ENCODE data around the gene PTH2.

DNA sequence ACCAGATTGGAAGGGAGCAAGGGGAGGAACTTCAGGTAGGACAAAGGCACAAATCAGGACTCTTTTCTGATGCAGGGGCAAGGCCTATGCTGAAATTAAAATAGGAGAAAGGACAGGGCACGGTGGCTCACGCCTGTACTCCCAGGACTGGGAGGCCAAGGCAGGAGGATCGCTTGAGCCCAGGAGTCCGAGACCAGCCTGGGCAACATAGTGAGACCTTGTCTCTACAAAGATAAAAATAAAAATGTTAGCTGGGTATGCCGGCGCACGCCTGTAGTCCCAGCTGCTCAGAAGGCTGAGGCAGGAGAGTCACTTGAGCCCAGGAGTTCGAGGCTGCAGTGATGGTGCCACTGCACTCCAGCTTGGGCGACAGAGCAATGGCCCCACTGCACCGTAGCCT is 12.4 kb upstream of the PTH2 start:
- TF ChIP-seq POLR2A (IDR thresholded peaks at IDR 0.05) (no peak), EP300 (IDR thresholded peaks at IDR 0.05) (no peak)
- TF ChIP-seq, protein P1, sequence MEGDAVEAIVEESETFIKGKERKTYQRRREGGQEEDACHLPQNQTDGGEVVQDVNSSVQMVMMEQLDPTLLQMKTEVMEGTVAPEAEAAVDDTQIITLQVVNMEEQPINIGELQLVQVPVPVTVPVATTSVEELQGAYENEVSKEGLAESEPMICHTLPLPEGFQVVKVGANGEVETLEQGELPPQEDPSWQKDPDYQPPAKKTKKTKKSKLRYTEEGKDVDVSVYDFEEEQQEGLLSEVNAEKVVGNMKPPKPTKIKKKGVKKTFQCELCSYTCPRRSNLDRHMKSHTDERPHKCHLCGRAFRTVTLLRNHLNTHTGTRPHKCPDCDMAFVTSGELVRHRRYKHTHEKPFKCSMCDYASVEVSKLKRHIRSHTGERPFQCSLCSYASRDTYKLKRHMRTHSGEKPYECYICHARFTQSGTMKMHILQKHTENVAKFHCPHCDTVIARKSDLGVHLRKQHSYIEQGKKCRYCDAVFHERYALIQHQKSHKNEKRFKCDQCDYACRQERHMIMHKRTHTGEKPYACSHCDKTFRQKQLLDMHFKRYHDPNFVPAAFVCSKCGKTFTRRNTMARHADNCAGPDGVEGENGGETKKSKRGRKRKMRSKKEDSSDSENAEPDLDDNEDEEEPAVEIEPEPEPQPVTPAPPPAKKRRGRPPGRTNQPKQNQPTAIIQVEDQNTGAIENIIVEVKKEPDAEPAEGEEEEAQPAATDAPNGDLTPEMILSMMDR (IDR thresholded peaks at IDR 0.05), result no peak

Measured in sigmoid colon (tissue), 4 donors.